HG02973 (cell line): Measurements from ENCODE around the gene KCNMB2.
"Not testable (repeated sequence)": the region's sequence is repeated elsewhere in the genome, so short reads cannot be mapped to it uniquely, and the experiment has no call there.

Source experiments
- ATAC-seq: cut with Tn5 transposase; IDR thresholded peaks from one replicate; pipeline ENCODE4 v1.9.1; 2021; ENCODE audit warnings: moderate library complexity; ENCODE audit not compliant: unreplicated experiment

The KCNMB2 gene

GRCh38 chr3:178518660-178519396, 17.4 kb upstream of the KCNMB2 start:
- peak; percentile 84 for ATAC-seq

- no peak for ATAC-seq
These were observed 16.5 kb upstream of the KCNMB2 start for GRCh38 chr3:178519701-178520100.

- ATAC-seq, result no peak
These were observed 15.8 kb upstream of the KCNMB2 start for GRCh38 chr3:178520451-178520850.

- ATAC-seq, result no peak
These were observed 13.8 kb upstream of the KCNMB2 start for GRCh38 chr3:178522200-178523052.

GRCh38 chr3:178525251-178525650, 11.0 kb upstream of the KCNMB2 start:
- ATAC-seq, result no peak

- ATAC-seq, result no peak
These were observed 9.9 kb upstream of the KCNMB2 start for GRCh38 chr3:178526291-178526690.

- no peak for ATAC-seq
These were observed 8.3 kb upstream of the KCNMB2 start for GRCh38 chr3:178527981-178528380.

GRCh38 chr3:178529606-178530225, 6.5 kb upstream of the KCNMB2 start:
- ATAC-seq, result no peak

GRCh38 chr3:178532476-178532875, 3.8 kb upstream of the KCNMB2 start:
- no peak for ATAC-seq

GRCh38 chr3:178537122-178537705, 978 bp downstream of the KCNMB2 start:
- ATAC-seq, result no peak

- no peak for ATAC-seq
These were observed 1.8 kb downstream of the KCNMB2 start for GRCh38 chr3:178538056-178538455.

GRCh38 chr3:178540184-178540583, 3.9 kb downstream of the KCNMB2 start:
- ATAC-seq, result no peak

- ATAC-seq, result no peak
These were observed 9.1 kb downstream of the KCNMB2 start for GRCh38 chr3:178545337-178545736.

GRCh38 chr3:178546079-178546478, 9.8 kb downstream of the KCNMB2 start:
- ATAC-seq, result peak; percentile 50

- ATAC-seq, result not testable (repeated sequence)
These were observed 13.2 kb downstream of the KCNMB2 start for GRCh38 chr3:178549426-178549825.

GRCh38 chr3:178551916-178552321, 15.7 kb downstream of the KCNMB2 start:
- ATAC-seq, result no peak

- ATAC-seq, result no peak
These were observed 22.4 kb downstream of the KCNMB2 start for GRCh38 chr3:178558637-178559036.

- no peak for ATAC-seq
These were observed 24.5 kb downstream of the KCNMB2 start for GRCh38 chr3:178560759-178561158.

GRCh38 chr3:178561239-178561638, 25.0 kb downstream of the KCNMB2 start:
- no peak for ATAC-seq

GRCh38 chr3:178562143-178562946, 26.1 kb downstream of the KCNMB2 start:
- ATAC-seq, result no peak

- no peak for ATAC-seq
These were observed 26.7 kb downstream of the KCNMB2 start for GRCh38 chr3:178562947-178563232.
